ENCODE data around the gene HBD. TPM values are rescaled to one million over a fixed set of nuclear protein-coding genes. Genes with fewer than 3 reads are reported as not detected.

Gene HBD
- total RNA-seq, 1 experiment from 2014 or later = not detected

GRCh38 chr11:5197536-5197935 is 36.7 kb downstream of the HBD start:
- DNase-seq (ENCODE audit: low read depth, low spot score) (no peak), ATAC-seq (no peak)
- H3K9ac ChIP-seq (ENCODE audit: low read length) = no peak overlapping the region
- intact Hi-C loops (cut with micrococcal nuclease) = no loop called here
- no peaks in the 10 kb centered on the region for H3K9me2 ChIP-seq (ENCODE audit: insufficient read depth)
- H4K20me1 ChIP-seq (ENCODE audit: insufficient read depth) = no peaks in the 10 kb centered on the region
- CTCF ChIA-PET = no interaction called here
- H3K79me2 ChIP-seq (ENCODE audit: insufficient read depth, low read length) = no peaks in the 10 kb centered on the region
- no peak overlapping the region for H3K4me2 ChIP-seq (ENCODE audit: low read length)
- BruUV-seq (replicated peaks) = no TSS peak
- no peak overlapping the region for H2AFZ ChIP-seq (ENCODE audit: low read depth, low read length, poor library complexity, severe bottlenecking)
- POLR2A ChIA-PET = interaction anchor here (0.7 kb wide), 1 partner anchor 10 kb away, joined by 3 read pairs; no protein-coding TSS in a partner anchor
- no peaks in the 10 kb centered on the region for H3K36me3 ChIP-seq (ENCODE audit: control insufficient read depth in 1 of 2, insufficient read depth in 2 of 2, low read length in 2 of 2)
- no peak overlapping the region for H3K4me3 ChIP-seq (replicated peaks in 1 of 2; ENCODE audit: low read depth in 1 of 2, low read length in 2 of 2)
- H3K27me3 ChIP-seq (ENCODE audit: insufficient read depth, low read length) = peaks cover 37% of the 10 kb centered on the region
- RAD21 ChIA-PET (ENCODE audit: low non-redundant PET in 1 of 2, low total read pairs in 2 of 2, uncharacterized antibody in 2 of 2, unreplicated experiment in 2 of 2) = no interaction called here
- H3K27ac ChIP-seq (ENCODE audit: low read depth, low read length) = no peak overlapping the region
- H3K4me1 ChIP-seq (ENCODE audit: control insufficient read depth in 1 of 2, insufficient read depth in 2 of 2, low read length in 2 of 2) = no peaks in the 10 kb centered on the region
- no peaks in the 10 kb centered on the region for H3K9me3 ChIP-seq (ENCODE audit: control insufficient read depth in 1 of 2, insufficient read depth in 1 of 2, low read depth in 1 of 2, low read length in 2 of 2)
- no peak for TF ChIP-seq FOSL1 (IDR thresholded peaks at IDR 0.05; ENCODE audit: low read depth)
- TF ChIP-seq POLR2AphosphoS5 (IDR thresholded peaks at IDR 0.05; ENCODE audit: low read depth, low read length) = no peak
- TF ChIP-seq SRF (IDR thresholded peaks at IDR 0.05; ENCODE audit: low read depth) = no peak
- TF ChIP-seq SIN3A (IDR thresholded peaks at IDR 0.05; ENCODE audit: low read depth) = no peak
- TF ChIP-seq ELF1 (IDR thresholded peaks at IDR 0.05; ENCODE audit: borderline replicate concordance, low read depth) = no peak
- no peak for TF ChIP-seq POLR2A (IDR thresholded peaks at IDR 0.05; ENCODE audit: borderline replicate concordance, extremely low read depth, insufficient read depth, insufficient read length)
- no peak for TF ChIP-seq TCF7L2 (IDR thresholded peaks at IDR 0.05; ENCODE audit: borderline replicate concordance, extremely low read depth, insufficient read depth, insufficient read length)
- no peak for TF ChIP-seq YY1 (IDR thresholded peaks at IDR 0.05; ENCODE audit: extremely low read depth, insufficient replicate concordance, low read depth, low read length)
- TF ChIP-seq, protein P1, sequence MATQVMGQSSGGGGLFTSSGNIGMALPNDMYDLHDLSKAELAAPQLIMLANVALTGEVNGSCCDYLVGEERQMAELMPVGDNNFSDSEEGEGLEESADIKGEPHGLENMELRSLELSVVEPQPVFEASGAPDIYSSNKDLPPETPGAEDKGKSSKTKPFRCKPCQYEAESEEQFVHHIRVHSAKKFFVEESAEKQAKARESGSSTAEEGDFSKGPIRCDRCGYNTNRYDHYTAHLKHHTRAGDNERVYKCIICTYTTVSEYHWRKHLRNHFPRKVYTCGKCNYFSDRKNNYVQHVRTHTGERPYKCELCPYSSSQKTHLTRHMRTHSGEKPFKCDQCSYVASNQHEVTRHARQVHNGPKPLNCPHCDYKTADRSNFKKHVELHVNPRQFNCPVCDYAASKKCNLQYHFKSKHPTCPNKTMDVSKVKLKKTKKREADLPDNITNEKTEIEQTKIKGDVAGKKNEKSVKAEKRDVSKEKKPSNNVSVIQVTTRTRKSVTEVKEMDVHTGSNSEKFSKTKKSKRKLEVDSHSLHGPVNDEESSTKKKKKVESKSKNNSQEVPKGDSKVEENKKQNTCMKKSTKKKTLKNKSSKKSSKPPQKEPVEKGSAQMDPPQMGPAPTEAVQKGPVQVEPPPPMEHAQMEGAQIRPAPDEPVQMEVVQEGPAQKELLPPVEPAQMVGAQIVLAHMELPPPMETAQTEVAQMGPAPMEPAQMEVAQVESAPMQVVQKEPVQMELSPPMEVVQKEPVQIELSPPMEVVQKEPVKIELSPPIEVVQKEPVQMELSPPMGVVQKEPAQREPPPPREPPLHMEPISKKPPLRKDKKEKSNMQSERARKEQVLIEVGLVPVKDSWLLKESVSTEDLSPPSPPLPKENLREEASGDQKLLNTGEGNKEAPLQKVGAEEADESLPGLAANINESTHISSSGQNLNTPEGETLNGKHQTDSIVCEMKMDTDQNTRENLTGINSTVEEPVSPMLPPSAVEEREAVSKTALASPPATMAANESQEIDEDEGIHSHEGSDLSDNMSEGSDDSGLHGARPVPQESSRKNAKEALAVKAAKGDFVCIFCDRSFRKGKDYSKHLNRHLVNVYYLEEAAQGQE (IDR thresholded peaks at IDR 0.05; ENCODE audit: low read depth) = no peak

All from HCT116 (cell line).